ENCODE data around the gene EYA4.

Gene EYA4

GRCh38 chr6:133243723-133244305, 2.7 kb downstream of the EYA4 start:
- no peak for DNase-seq

- no peak for DNase-seq
Observed at GRCh38 chr6:133244519-133244918, 3.4 kb downstream of the EYA4 start.

GRCh38 chr6:133245007-133245406, 3.9 kb downstream of the EYA4 start:
- no peak for DNase-seq

GRCh38 chr6:133245422-133245903, 4.3 kb downstream of the EYA4 start:
- no peak for DNase-seq

- DNase-seq = no peak
Observed at GRCh38 chr6:133247581-133247980, 6.4 kb downstream of the EYA4 start.

- DNase-seq = no peak
Observed at GRCh38 chr6:133248241-133249001, 7.3 kb downstream of the EYA4 start.

GRCh38 chr6:133251688-133252087, 10.5 kb downstream of the EYA4 start:
- no peak for DNase-seq

GRCh38 chr6:133254552-133255228, 13.5 kb downstream of the EYA4 start:
- DNase-seq = no peak

GRCh38 chr6:133257545-133258105, 16.5 kb downstream of the EYA4 start:
- DNase-seq = no peak

- DNase-seq = no peak
Observed at GRCh38 chr6:133259561-133259960, 18.4 kb downstream of the EYA4 start.

GRCh38 chr6:133262804-133263203, 21.6 kb downstream of the EYA4 start:
- no peak for DNase-seq

- DNase-seq = no peak
Observed at GRCh38 chr6:133265066-133265465, 23.9 kb downstream of the EYA4 start.

GRCh38 chr6:133266186-133266585, 25.0 kb downstream of the EYA4 start:
- no peak for DNase-seq

- DNase-seq = no peak
Observed at GRCh38 chr6:133268621-133269020, 27.5 kb downstream of the EYA4 start.

- no peak for DNase-seq
Observed at GRCh38 chr6:133274813-133275212, 33.7 kb downstream of the EYA4 start.

- no peak for DNase-seq
Observed at GRCh38 chr6:133275213-133275612, 34.1 kb downstream of the EYA4 start.

- DNase-seq = no peak
Observed at GRCh38 chr6:133277228-133277899, 36.2 kb downstream of the EYA4 start.

GRCh38 chr6:133277900-133278545, 36.9 kb downstream of the EYA4 start:
- DNase-seq = no peak

GRCh38 chr6:133286765-133287164, 45.6 kb downstream of the EYA4 start:
- peak in 1 of 2 experiments; percentile 17 for DNase-seq

GRCh38 chr6:133288662-133289061, 47.5 kb downstream of the EYA4 start:
- DNase-seq = no peak

- DNase-seq = no peak
Observed at GRCh38 chr6:133289733-133290306, 48.7 kb downstream of the EYA4 start.

GRCh38 chr6:133290930-133291329, 49.8 kb downstream of the EYA4 start:
- no peak for DNase-seq

All from SW 1271 (cell line).